ENCODE results near the gene FXYD5. TPM values are rescaled to one million over a fixed set of nuclear protein-coding genes. Genes with fewer than 3 reads are reported as not detected.

Gene FXYD5
- total and polyA plus RNA-seq, 2 donors (not counting 1 experiment from before 2014, with no cell fraction given): 310 to 390 TPM

DNA sequence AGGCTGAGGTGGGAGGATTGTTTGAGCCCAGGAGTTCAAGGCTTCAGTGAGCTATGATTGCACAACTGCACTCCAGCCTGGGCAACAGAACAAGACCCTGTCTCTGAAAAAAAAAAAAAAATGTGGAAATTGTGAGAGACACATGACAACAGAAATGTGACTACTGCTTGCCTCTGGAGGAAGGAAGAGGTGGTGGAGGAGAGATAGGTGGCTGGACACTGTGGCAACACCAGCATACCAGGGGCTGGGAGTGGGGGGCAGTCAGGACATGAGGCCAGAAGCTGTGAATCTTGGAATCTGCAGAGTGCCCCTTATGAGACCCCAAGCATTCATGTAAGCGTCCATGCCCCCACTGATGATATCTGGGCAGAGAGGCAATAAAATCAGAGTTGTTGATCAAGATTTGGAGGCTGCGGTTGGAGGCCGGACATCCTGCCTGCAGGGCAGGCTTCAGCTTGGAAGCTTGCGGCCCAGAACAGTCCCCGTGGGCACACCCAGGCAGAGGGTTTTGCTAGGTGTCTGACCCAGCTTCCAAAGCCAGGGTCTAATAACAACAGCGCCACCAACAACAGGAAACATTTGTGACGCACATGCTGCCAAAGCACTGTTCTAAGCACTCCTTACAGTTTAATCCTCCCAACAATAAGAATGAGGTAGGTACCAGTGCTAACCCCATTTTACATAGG is 57.2 kb downstream of the FXYD5 start:
- H3K4me3 Mint-ChIP-seq: peak overlapping the region; percentile 82
- Histone ChIP-seq H3K4me3 (ENCODE audit: control extremely low read depth in 1 of 5, extremely low read depth in 1 of 5, insufficient read depth in 1 of 5, low read depth in 2 of 5, low read length in 4 of 5) (peak overlapping the region in 2 of 5 experiments; percentile 15 to 30), H3K27me3 (replicated peaks in 1 of 4; ENCODE audit: control extremely low read depth in 1 of 4, control insufficient read depth in 3 of 4, insufficient read depth in 4 of 4, low read length in 3 of 4) (no peaks in the 10 kb centered on the region), H2AFZ (ENCODE audit: insufficient read depth, low read depth, low read length, poor library complexity, severe bottlenecking) (no peak overlapping the region), H3K36me3 (replicated peaks in 1 of 2; ENCODE audit: control extremely low read depth in 1 of 2, control insufficient read depth in 1 of 2, extremely low read depth in 1 of 2, insufficient read depth in 2 of 2, low read length in 1 of 2) (no peaks in the 10 kb centered on the region), H3K4me2 (replicated peaks; ENCODE audit: low read depth, low read length, poor library complexity, severe bottlenecking) (peak overlapping the region; percentile 58), H3K9ac (ENCODE audit: low read length) (peak overlapping the region; percentile 55), H3K27ac (ENCODE audit: low read length in 2 of 2) (peak overlapping the region; percentile 93 to 99), H3K9me3 (ENCODE audit: control extremely low read depth in 1 of 3, control insufficient read depth in 2 of 3, insufficient read depth in 1 of 3, low read length in 2 of 3) (peaks cover 0 to 10% (median 3%) of the 10 kb centered on the region in 3 donors), H4K20me1 (ENCODE audit: control insufficient read depth, insufficient read depth, low read length, poor library complexity, severe bottlenecking) (no peaks in the 10 kb centered on the region), H3K4me1 (ENCODE audit: control insufficient read depth in 2 of 2, insufficient read depth in 2 of 2, low read length in 2 of 2) (peaks cover 95 to 98% of the 10 kb centered on the region in 2 donors), H3K79me2 (ENCODE audit: control insufficient read depth, insufficient read depth, low read length) (no peaks in the 10 kb centered on the region)
- no peaks in the 10 kb centered on the region for H3K27me3 Mint-ChIP-seq
- 15% methylated on average over 5 of the region's 7 CpGs for WGBS (ENCODE audit: insufficient coverage)
- DNase-seq (peak; percentile 83), ATAC-seq (ENCODE audit: low read depth) (peak; percentile 37)
- intact Hi-C loops (cut with micrococcal nuclease): loop anchor here (5.0 kb wide), 2 partner anchors 111 to 136 kb away; partner anchors contain the start of gene FFAR1
- peaks cover 76% of the 10 kb centered on the region for H3K4me1 Mint-ChIP-seq
- H3K9me3 Mint-ChIP-seq (ENCODE audit: insufficient read depth): peaks cover 2% of the 10 kb centered on the region
- ChIA-PET POLR2A (interaction anchor here (0.5 to 2.5 kb wide), 8 partner anchors 24 to 70 kb away, joined by 3 to 18 read pairs (median 8); partner anchors contain the start of genes FXYD5 and FXYD7), CTCF (interaction anchor here (0.9 to 3.4 kb wide), 8 partner anchors 12 to 76 kb away, joined by 3 to 13 read pairs (median 6); partner anchors contain the start of genes FXYD5, FXYD7 and LGI4)
- TF ChIP-seq, protein P1, sequence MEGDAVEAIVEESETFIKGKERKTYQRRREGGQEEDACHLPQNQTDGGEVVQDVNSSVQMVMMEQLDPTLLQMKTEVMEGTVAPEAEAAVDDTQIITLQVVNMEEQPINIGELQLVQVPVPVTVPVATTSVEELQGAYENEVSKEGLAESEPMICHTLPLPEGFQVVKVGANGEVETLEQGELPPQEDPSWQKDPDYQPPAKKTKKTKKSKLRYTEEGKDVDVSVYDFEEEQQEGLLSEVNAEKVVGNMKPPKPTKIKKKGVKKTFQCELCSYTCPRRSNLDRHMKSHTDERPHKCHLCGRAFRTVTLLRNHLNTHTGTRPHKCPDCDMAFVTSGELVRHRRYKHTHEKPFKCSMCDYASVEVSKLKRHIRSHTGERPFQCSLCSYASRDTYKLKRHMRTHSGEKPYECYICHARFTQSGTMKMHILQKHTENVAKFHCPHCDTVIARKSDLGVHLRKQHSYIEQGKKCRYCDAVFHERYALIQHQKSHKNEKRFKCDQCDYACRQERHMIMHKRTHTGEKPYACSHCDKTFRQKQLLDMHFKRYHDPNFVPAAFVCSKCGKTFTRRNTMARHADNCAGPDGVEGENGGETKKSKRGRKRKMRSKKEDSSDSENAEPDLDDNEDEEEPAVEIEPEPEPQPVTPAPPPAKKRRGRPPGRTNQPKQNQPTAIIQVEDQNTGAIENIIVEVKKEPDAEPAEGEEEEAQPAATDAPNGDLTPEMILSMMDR (IDR thresholded peaks at IDR 0.05): no peak
- TF ChIP-seq EZH2 (IDR thresholded peaks at IDR 0.05; ENCODE audit: borderline replicate concordance, insufficient read depth, low read depth, low read length, poor library complexity, severe bottlenecking): no peak
- peak overlapping the region; percentile 98 for H3K27ac Mint-ChIP-seq

DNA sequence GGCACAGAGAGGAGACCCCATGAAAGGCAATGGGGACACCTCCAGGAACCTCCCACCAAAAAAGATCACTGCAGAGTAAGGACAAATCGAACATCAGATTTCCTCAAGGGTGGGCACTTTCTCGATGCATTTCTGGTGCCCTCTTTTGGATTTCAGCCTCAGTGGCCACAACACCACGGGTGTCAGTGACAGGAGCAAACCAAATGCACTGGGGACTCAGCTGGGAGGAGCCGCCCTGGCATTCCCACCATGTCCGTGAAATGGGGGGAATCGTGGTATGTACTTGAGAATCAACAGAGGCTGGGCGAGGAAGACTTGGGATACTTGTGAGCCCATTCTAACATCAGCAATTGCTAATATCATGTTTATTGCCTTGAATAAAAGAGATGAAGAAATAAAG is 57.7 kb downstream of the FXYD5 start:
- Histone ChIP-seq H3K9ac (ENCODE audit: low read length) (peak overlapping the region; percentile 55), H3K79me2 (ENCODE audit: control insufficient read depth, insufficient read depth, low read length) (no peaks in the 10 kb centered on the region), H3K4me2 (replicated peaks; ENCODE audit: low read depth, low read length, poor library complexity, severe bottlenecking) (peak overlapping the region; percentile 58), H3K4me1 (ENCODE audit: control insufficient read depth in 2 of 2, insufficient read depth in 2 of 2, low read length in 2 of 2) (peaks cover 92 to 96% of the 10 kb centered on the region in 2 donors), H2AFZ (ENCODE audit: insufficient read depth, low read depth, low read length, poor library complexity, severe bottlenecking) (no peak overlapping the region), H3K4me3 (ENCODE audit: control extremely low read depth in 1 of 5, extremely low read depth in 1 of 5, insufficient read depth in 1 of 5, low read depth in 2 of 5, low read length in 4 of 5) (peak overlapping the region in 1 of 5 experiments; percentile 30), H4K20me1 (ENCODE audit: control insufficient read depth, insufficient read depth, low read length, poor library complexity, severe bottlenecking) (no peaks in the 10 kb centered on the region), H3K9me3 (ENCODE audit: control extremely low read depth in 1 of 3, control insufficient read depth in 2 of 3, insufficient read depth in 1 of 3, low read length in 2 of 3) (peaks cover 0 to 13% (median 3%) of the 10 kb centered on the region in 3 donors), H3K36me3 (replicated peaks in 1 of 2; ENCODE audit: control extremely low read depth in 1 of 2, control insufficient read depth in 1 of 2, extremely low read depth in 1 of 2, insufficient read depth in 2 of 2, low read length in 1 of 2) (no peaks in the 10 kb centered on the region), H3K27ac (ENCODE audit: low read length in 2 of 2) (peak overlapping the region; percentile 93 to 99), H3K27me3 (replicated peaks in 1 of 4; ENCODE audit: control extremely low read depth in 1 of 4, control insufficient read depth in 3 of 4, insufficient read depth in 4 of 4, low read length in 3 of 4) (no peaks in the 10 kb centered on the region)
- H3K27ac Mint-ChIP-seq: peak overlapping the region; percentile 98
- peaks cover 77% of the 10 kb centered on the region for H3K4me1 Mint-ChIP-seq
- CTCF ChIA-PET: interaction anchor here (0.9 to 3.4 kb wide), 8 partner anchors 13 to 77 kb away, joined by 3 to 13 read pairs (median 6); partner anchors contain the start of genes FXYD5, FXYD7 and LGI4
- 10% methylated on average over 4 of the region's 7 CpGs for WGBS (ENCODE audit: insufficient coverage)
- POLR2A ChIA-PET: interaction anchor here (0.8 to 2.5 kb wide), 6 partner anchors 25 to 70 kb away, joined by 6 to 18 read pairs (median 8); partner anchors contain the start of gene FXYD5
- intact Hi-C loops (cut with micrococcal nuclease): loop anchor here (5.0 kb wide), 2 partner anchors 110 to 135 kb away; partner anchors contain the start of gene FFAR1
- no peak for TF ChIP-seq EZH2 (IDR thresholded peaks at IDR 0.05; ENCODE audit: borderline replicate concordance, insufficient read depth, low read depth, low read length, poor library complexity, severe bottlenecking)
- TF ChIP-seq, protein P1 (IDR thresholded peaks at IDR 0.05): no peak
- DNase-seq (no peak), ATAC-seq (ENCODE audit: low read depth) (no peak)
- H3K9me3 Mint-ChIP-seq (ENCODE audit: insufficient read depth): peaks cover 2% of the 10 kb centered on the region
- no peaks in the 10 kb centered on the region for H3K27me3 Mint-ChIP-seq
- peak overlapping the region; percentile 82 for H3K4me3 Mint-ChIP-seq

Data from B cell (primary cell).